GM19025 (cell line): Measurements from ENCODE around the gene FAM240B.

ENCODE experiments used
- ATAC-seq: cut with Tn5 transposase; IDR thresholded peaks from one replicate; pipeline ENCODE4 v1.9.1; 2021; ENCODE audit warnings: mild to moderate bottlenecking, low read depth, moderate library complexity; ENCODE audit not compliant: unreplicated experiment

FAM240B gene

DNA sequence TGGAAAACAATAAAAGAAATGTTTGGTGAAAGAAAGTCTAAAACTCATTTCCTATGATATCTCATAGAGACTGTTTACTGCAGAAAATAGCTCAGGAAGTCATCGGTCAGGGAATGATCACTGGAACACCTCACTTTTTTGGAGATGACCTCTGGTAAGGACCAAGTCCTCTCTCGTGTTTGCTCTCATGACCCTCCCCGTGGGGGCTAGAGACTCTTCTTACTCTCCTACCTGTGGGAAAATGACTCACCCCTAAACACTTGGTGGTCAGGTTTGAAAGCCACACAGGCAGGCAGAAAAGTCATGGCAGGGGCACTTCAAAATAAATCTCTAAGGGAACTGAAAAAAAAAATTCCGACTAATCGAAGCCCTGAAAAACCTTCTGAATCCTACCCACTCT, 48.2 kb downstream of the FAM240B start:
- no peak for ATAC-seq

DNA sequence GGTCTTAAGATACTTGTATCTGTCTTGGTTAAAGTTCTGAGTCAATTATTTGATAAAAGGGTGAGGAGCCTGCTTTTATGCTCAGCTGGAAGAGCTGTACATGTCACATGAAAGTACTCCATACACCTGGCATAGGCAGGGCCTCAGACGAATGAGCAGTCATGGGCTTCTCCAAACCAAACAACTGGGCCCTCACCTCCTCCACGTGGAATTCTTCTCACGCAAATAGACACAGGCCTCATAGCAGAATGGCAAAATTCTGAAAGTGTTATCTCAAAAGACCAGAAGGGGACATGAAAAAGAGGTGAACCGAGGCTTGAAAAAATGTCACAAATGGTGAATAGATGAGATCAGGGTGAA, 48.6 kb downstream of the FAM240B start:
- no peak for ATAC-seq

DNA sequence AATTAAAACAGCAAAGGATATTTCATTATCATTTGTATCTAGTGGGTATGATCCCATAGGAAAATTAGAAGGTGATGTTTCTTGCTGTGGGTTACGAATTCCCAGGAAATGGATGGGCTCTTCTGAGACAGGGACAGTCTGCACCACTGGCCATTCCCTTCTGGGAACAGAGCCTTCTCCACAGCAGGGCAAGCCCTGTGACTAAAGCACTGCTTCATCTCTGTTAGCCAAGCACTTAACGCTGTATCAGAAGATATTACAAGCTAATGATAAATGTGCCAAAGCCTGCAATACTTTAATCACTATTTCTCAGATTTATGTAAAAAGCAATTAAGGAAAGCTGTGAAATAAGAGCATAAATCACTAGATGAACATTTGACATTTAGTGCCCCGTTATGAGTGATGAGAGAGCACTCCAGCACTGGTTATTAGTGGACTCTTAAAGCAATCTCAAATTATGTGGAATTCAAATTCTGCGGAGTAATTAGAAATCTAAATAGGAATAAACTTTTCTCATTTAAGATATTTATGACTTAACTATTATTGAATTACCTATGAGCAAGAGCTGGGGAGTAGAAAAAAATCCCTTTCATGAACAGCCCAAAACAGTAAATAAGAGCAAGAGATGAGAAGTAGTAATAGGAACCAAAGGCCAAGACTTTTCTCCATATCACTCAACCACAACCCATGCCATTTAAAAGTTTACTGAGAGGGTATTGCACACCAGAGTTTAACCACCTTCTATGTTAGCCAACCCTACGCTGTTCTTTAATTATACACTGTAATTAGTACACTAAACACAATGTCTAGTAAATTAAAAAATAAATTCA, 49.2 kb downstream of the FAM240B start:
- no peak for ATAC-seq

DNA sequence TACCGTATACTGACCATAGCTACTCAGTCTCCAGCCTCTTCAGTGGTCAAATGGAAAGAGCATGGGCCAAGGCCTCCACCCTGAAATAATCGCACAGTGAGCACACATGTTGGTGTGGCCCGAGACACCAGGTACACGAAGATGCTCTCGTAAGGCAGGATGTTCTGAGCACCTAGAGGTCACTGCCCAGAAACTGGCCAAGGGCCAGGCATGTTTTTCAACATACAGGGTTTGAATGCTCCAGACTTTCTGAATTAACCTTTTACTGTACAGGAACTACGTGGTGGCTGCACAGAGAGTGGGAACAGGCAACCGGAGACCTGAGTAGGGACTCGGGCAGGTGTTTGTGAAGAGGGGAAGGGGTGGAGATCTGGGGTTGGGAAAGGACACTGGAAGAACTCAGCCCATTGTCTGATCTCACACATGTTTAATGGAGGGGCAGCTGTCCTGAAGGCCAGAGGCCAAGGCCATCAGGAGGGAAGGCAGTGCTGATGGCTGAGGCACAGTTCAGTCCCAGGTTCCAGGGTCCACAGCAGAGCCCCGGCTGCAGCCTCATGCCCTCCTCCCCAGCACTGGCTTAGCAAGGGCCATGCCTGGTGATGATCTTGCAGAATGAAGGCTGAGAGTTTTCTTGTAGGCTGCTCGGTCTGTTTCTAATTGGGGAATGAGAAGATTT, 51.0 kb downstream of the FAM240B start:
- no peak for ATAC-seq

DNA sequence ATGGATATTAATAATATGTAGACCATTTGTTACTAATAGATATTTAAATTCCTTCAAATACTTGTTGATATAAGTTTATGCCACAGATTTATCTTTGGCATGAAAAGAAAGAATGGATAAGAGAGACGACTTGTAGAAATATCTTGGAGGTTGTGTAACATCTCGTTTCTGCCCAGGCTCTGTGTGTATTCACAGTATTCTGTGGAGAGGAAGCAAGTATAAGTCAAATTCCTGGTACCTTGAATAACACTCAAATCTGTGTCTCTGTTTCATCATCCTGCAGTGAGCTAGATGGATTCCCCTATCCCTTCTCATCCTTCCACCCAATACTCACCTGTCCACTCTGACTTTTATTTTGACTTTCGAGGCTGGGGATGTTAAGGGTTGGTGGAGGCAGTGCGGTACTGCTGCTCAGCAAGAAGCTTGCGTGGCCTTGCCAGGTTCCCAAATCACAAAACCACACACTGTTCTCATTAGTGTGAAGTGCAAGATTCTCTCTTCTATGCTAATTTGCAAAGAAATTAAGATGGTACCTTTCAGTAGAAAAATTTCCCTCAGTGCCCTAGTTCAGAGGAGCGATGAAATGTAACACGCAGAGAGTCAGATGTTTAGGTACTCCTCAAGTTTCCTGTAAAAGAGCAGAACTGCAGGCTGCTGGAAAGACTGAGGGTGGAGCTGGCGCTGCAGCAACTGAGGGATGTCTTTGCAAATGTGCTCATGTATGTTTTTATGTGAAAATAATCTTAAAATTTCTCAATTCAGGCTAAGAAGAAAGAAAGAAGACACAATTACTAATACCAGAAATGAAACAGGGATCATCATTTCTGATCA, 57.0 kb downstream of the FAM240B start:
- no peak for ATAC-seq

DNA sequence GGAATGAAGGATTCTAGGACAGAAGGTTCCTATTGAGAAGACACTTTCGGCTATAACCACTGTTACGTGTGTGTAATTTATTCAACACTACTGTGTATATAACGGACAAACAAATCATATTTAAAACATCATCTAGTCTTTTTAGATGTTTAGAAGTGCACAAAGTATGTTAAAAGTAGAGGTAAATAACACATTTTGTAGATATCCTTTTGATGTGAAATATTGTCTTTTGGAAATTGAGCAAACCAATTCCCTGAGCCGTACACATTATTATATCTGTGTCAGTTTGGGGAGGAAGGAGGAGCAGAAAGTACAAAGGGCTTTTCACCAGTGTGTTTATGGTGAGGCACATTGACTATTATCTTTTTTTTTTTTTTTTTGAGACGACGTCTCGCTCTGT, 60.4 kb downstream of the FAM240B start:
- no peak for ATAC-seq

DNA sequence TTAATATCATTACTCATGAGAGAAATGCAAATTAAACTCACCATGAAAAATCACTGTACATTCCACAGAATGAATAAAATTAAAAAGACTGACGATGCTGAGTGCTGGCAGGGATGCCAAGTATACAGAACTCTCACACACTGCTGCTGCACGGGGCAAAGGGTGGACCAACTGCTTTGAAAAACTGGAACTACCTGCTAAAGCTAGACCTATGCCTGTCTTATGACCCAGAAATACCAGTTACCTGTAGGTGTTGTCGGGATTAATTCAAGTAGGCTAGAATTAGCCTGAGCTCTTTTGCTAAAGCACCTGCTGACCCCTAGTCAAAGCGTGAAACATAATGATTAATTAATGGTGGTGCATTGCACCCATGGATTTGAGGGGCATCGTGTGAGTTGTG, 63.0 kb downstream of the FAM240B start:
- no peak for ATAC-seq

DNA sequence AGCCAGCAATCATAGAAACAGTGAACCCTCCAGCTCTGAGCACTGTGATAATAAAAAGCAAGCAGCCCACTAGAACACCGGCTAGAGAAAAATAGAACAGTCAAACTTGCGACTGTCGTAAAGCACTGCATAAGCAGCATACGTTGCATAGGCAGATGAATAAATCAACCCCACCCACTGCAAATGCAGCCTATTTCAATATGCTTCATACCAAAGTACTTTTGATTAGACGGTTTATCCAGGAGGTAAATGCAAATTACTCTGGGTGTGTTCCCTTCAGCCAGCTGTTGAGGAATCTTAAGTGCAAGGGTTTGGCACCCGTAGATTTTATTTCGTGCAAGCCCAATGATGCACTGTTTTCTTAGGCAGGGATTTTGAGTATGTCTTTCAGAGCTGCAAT, 67.4 kb downstream of the FAM240B start:
- no peak for ATAC-seq

DNA sequence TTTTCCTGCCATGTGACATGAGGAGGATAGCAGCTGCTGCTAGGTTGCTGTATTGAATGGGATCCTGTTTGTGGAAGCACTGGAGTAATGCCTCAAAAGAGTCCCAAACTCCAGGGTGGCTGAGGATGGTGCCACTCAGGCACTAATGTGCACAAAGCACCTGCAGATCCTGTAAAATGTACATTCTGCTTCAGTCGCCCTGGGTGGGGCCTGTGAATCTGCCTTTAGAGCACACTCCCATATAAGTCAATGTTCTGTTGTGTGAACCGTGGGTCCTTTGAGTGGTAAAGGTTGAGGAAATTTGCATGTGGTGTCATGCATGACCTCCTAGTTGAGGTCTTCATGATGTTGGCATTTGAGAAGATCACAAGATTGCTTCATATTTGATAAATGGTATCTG, 67.9 kb downstream of the FAM240B start:
- ATAC-seq: no peak

DNA sequence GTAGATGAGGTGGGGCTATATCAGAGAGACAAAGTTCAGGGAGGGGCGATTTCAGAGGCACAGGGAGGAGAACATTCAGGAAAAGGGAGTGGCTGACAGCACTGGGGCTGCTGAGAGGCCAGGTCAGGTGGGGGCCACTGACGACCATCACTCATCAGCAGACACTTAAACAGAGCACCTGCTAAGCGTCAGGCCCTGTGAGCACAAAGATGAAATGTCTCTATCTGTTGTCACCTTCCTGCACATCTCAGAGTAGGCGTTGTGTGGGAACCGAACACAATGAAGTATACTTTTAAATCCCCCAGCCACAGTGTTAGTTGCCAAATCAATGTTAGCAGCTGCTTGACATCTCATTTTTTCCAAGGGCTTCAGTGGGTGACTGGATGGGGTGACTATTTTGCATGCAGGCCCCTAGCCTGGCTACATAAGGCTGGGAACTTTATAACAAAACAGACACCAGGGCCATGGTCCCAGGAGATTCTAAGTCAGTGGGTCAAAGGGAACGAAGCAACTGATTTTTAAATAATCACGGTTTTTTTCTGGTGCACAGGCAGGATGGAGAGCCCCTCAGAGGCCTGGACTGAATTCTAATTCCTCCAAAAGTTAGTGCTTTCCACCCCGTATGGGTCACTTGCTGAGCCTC, 68.4 kb downstream of the FAM240B start:
- ATAC-seq: no peak

DNA sequence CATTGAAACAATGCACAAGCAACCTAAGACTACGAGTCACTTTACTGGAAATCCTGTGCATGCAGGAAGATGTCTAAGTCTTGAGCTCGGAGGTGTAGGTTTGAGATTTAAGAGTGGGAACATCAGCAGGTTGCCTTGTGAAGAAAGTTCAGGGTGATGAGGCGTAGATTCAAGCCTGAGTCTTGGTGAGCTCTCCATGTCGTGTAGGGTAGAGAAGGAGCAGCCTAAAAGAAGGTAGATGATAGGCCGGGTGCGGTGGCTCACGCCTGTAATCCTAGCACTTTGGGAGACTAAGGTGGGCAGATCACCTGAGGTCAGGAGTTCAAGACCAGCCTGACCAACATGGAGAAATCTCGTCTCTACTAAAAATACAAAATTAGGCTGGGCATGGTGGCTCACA, 69.4 kb downstream of the FAM240B start:
- no peak for ATAC-seq

DNA sequence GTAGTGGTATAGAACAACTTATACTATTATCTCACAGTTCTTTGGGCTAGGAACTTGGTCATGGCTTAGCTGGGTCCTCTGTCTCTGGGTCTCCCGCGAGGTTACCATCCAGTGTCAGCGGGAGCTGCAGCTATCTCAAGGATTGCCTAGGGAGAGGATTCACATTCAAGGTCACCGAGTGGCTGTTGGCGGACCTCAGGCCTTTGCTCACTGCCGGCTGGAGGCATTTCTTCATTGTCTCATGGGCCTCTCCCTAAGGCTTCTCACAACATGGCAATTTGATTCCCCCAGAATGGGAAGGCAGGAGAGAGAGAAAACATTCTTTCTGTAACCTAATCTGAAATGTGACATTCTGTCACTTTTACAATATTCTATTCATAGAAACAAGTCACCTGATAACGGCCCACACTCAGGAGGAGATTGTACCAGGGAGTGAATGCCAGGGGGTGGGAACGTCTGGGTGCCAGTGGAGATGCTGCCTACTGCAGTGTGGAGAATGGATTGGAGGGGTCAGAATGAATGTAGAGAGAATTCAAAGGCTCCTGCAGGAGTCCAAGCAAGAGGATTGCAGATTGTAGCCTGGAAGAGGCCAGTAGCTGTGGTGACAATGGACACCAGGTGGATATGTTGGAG, 70.1 kb downstream of the FAM240B start:
- no peak for ATAC-seq

DNA sequence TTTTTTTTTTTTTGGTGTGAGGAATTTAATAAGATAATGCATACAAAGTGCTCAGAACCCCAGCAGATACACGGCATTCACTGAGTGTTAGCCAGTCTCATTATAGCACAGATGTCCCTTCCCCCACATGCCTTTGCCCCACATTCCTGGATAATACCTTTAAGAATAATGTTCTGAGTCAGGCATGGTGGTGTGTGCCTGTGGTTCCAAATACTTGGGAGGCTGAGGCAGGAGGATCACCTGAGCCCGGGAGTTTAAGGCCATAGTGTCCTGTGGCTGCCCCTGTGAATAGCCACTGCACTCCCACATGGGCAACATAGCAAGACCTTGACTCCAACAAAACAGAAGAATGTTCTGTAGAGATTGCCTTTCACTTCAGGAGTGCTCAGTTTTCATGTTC, 75.3 kb downstream of the FAM240B start:
- ATAC-seq: no peak
